NCI-H1105 (cell line): ENCODE results near the gene PIK3R3.
"Not testable (repeated sequence)": the region's sequence is repeated elsewhere in the genome, so short reads cannot be mapped to it uniquely, and the experiment has no call there.

Experiments used
- DNase-seq: peaks from one replicate; lab custom pipeline; 2025; lab: John Stamatoyannopoulos, UW

The PIK3R3 gene

GRCh38 chr1:46102769-46103476 is 29.5 kb downstream of the PIK3R3 start:
- no peak for DNase-seq

GRCh38 chr1:46099215-46099614 is 33.2 kb downstream of the PIK3R3 start:
- DNase-seq, result no peak

GRCh38 chr1:46098027-46098712 is 34.3 kb downstream of the PIK3R3 start:
- DNase-seq, result no peak

DNA sequence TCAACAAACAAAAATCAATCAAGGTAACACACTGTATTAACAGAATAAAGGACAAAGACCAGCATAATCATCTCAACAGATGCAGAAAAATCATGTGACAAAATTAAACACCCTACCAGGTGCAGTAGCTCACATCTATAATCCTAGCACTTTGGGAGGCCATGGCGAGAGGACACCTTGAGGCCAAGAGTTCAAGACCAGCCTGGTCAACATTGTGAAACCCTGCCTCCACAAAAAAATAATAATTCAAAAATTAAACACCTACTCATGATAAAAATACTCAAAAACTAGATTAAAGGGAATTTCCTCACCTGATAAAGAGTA is 35.3 kb downstream of the PIK3R3 start:
- DNase-seq, result no peak

DNA sequence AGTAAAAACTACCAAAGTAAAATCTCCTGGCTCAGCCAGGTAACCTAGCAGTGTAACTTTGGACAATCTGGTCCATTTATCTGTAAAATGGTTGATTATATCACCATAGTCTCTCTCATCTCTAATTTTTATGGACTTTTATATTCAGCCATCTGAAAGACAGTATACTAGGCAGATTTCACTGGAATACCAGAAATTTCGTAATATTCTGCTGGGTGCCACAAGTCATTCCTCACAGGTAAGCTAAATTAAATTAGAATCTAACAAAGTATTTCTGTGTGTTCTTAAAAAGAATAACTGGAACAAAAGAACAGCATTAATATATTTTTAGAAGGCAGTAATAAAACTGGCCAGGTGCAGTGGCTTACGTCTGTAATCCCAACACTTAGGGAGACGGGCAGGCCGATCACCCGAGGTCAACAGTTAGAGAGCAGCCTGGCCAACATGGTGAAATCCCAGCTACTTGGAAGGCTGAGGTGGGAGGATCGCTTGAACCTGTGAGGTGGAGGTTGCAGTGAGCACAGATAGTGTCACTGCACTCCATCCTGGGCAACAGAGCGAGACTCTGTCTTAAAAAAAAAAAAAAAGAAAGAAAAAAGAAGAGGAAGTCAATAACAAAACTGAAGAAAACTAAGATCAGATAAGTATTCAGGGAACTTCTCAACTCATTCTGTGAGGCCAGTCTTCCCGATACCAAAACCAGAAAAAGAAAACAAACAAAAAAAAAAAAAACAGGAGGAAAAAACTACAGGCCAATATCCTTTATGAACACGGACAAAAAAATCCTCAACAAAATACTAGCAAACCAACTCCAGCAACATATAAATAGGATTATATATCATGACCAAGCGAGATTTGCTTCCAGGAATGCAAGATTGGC is 35.9 kb downstream of the PIK3R3 start:
- DNase-seq, result no peak

DNA sequence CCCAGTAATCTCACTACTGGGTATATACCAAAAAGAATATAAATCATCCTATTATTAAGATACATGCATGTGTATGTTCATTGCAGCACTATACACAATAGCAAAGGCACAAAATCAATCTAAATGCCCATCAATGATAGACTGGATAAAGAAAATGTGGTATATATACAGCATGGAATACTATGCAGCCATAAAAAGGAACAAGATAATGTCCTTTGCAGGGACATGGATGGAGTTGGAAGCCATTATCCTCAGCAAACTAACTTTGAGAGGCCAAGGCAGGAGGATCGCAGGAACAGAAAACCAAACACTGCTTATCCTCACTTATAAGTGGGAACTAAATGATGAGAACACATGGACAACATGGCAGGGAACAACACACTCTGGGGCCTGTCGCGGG is 37.3 kb downstream of the PIK3R3 start:
- DNase-seq, result not testable (repeated sequence)

GRCh38 chr1:46094471-46095005 is 37.9 kb downstream of the PIK3R3 start:
- DNase-seq, result no peak

- DNase-seq, result not testable (repeated sequence)
Observed at GRCh38 chr1:46093832-46094231, 38.6 kb downstream of the PIK3R3 start.

- DNase-seq, result no peak
Observed at GRCh38 chr1:46087891-46088290, 44.5 kb downstream of the PIK3R3 start.

GRCh38 chr1:46086576-46086975 is 45.9 kb downstream of the PIK3R3 start:
- no peak for DNase-seq

DNA sequence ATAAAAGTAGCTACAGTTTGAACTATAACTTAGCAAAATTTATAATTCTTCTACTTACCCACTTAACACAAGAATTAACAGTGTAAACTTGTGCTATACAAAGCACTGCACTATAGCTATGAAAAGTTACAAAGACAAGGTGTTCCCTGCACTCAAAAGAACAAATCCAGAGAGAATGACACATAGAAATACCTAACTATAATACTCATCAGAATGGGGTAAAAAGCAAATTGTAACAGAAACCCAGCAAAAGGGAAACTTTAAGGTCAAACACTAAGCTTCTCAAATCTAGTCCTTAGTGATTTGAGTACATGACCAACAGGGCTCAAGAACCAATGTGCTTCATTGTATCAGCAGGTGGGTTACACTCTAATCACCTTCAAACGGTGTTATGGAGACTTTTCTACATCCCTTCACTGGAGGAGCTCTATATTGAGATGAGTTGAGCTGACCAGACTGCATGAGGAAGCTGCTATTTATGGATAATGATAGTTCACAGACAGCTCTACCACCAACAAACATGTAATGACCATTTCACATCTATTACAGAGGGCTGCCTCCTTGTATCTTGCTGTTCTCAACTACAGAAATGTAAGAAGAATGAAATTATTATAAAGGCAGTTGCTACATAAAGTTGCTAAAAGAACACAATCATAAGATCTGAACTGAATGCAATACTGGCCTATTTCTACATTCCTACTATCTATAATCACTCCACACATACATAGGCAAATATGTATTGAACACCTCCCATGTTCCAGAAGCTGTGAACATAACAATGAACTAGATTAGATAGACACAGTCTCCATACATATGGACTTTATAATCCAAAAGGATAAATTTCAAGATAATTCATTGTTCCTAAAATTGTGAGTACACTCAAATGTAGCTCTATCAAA is 47.6 kb downstream of the PIK3R3 start:
- DNase-seq, result no peak

DNA sequence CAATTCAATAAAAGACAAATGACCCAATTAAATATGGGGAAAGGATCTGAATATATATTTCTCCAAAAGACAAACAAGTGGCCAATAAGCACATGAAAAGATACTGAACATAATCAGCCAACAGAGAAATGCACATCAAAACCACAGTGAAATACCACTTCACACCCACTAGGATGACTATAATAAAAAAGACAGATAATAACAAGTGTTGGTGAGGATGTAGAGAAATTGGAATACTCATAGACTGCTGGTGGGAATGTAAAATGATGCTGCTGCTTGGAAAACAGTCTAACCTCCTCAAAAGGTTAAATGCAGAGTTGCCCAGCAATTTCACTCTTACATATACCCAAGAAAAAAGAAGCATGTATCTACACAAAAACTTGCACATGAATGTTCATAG is 48.9 kb downstream of the PIK3R3 start:
- no peak for DNase-seq

DNA sequence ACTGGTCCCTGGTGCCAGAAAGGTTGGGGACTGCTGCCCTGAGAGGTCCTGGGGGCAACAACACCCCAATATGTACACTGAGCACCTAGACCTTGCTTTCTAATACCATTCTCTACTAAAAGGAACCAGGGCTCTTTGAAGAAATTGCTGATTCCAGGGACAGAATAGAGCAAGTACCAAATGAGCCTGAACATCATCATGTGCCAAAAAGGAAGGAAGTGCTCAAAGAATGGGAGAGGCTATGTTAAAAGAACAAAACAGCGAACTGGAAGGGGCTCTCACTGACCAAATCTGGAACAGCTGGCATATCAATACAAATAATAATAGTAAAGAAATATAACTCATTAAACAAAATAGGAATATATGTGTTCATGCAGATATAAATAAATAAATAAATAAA is 50.8 kb downstream of the PIK3R3 start:
- DNase-seq, result no peak

DNA sequence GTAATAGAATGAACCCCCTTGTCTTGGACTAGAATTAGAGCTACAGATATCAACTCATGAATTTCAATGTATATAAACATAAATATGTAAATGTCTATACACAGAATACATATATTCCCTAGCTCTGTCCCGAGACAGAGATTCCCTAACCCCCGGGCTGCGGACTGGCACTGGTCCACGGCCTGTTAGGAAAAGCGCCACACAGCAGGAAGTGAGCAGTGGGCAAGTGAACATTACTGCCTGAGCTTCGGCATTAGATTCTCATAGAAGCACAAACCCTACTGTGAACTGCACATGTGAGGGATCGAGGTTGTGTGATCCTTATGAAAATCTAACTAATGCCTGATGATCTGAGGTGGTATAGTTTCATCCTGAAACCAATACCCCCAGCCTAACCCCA is 51.2 kb downstream of the PIK3R3 start:
- no peak for DNase-seq

DNA sequence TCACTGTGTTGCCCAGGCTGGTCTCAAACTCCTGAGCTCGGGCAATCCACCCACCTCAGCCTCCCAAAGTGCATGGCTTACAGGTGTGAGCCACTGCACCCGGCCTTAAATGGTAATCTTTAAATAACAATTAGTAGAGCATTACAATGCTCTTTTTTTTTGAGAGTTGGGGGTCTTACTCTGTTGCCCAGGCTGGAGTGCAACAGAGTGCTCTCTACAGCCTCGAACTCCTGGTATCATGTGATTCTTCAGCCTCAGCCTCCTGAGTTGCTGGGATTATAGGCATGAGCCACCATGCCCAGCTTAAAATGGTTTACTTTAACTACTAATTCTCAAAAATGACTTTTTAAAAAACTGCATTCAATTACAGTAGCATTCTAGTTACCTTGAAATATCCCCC is 52.2 kb downstream of the PIK3R3 start:
- DNase-seq, result no peak

DNA sequence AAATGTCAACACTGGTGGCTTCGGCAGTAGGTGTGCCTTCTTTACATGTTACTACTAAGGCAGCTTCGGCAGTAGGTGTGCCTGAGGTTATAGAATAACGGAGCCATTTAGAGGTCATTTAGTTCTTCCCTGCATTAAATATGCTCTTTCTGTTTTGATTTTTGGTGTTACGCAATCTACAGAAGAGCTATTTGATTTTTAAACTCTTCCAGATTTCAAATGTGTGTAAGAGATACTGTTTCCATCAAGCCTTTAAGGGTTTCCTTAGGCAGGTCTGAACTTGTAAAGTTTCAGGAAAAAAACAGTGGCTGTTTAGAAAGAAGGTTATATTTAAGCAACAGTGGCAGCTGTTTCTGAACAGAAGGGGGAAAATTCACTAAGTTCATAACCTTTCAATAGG is 54.8 kb downstream of the PIK3R3 start:
- no peak for DNase-seq

DNA sequence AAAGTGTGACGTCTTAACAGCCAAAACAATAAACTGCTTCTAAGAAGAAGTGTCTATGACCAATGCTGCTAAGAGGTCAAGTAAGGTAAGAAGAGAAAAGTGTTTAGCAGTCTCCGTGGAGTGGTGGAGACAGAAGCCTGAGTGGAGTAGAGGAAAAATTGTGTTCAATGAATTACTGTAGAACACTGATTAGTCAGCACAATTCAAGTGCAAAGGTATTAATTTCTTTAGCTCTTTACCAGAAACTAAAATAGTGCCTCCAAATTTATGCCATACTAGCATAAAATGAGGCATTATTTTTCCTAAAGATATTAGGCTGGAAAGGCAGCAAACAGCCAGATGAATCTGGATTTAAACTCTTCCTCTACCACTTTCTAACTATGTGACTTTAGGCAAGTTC is 56.1 kb downstream of the PIK3R3 start:
- DNase-seq, result no peak

GRCh38 chr1:46072975-46073374 is 59.5 kb downstream of the PIK3R3 start:
- no peak for DNase-seq

GRCh38 chr1:46070164-46070814 is 62.1 kb downstream of the PIK3R3 start:
- DNase-seq, result no peak

DNA sequence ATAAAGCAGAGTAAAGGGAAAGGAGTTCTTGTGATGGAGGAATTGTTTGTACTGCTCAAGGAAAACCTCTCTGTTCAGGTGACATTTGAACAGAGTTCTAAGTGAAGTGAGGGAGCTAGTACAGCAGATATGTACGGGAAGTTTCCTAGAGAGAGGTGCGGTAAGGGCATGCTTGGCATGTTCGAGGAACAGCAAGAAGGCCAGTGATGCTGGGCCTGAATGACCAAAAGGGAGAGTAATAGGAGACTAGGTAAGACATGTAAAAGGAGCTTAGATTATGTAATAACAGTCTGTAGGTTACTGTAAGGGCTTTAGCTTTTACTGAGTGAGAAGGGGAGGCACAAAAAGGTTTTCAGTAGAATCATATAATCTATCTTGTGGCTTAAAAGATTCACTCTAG is 63.9 kb downstream of the PIK3R3 start:
- no peak for DNase-seq

DNA sequence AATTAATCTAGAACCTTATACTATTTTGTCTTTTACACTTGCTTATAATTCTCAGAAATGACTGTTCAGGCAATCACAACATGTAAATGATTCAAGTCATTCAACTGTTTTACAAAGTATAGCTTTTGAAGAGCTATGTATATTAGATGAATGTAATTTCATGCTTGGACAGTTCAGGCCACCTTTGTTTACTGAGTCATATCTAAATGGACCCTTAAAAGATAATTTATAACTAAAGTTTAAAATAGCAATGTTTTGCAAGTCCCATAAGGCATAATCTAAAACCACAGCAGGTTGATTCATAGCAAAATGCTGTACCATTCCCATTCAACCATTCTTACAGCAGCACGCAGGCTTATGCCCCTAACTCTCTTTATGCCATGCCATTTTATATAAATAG is 64.8 kb downstream of the PIK3R3 start:
- DNase-seq, result no peak
